SHP77 treated with DMSO at 0.1 percent for 48 hours (cell line): ENCODE data around the gene RGCC.
"Not testable (repeated sequence)": the region's sequence is repeated elsewhere in the genome, so short reads cannot be mapped to it uniquely, and the experiment has no call there.

Source experiments
- DNase-seq: peaks from one replicate; lab custom pipeline; 2025; lab: John Stamatoyannopoulos, UW

The RGCC gene, protein sequence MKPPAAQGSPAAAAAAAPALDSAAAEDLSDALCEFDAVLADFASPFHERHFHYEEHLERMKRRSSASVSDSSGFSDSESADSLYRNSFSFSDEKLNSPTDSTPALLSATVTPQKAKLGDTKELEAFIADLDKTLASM

GRCh38 chr13:41456768-41457588 lies at the start of gene RGCC:
TSS of gene RGCC (plus strand) at chr13:41457550. CDS start at chr13:41457708, 158 bp downstream.
- DNase-seq = no peak

DNA sequence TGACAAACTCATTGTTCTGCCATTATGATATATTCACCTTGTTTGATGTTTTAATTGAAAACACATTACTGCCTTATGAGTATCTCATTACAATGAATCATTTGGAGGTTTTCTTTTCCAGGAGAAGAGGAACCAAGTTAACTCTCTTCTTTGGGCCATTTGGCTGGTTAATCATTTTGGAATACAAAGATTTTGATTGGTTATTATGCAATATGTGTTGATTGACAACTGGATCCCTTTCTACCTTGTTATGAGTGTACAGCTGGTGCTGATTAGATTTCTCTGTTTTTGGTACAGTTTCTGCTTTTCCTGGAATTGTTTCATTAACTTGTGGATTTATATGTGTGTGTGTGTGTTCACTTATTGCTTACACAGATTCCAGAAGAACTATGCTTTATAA lies 49.2 kb upstream of the RGCC start:
- DNase-seq = no peak

DNA sequence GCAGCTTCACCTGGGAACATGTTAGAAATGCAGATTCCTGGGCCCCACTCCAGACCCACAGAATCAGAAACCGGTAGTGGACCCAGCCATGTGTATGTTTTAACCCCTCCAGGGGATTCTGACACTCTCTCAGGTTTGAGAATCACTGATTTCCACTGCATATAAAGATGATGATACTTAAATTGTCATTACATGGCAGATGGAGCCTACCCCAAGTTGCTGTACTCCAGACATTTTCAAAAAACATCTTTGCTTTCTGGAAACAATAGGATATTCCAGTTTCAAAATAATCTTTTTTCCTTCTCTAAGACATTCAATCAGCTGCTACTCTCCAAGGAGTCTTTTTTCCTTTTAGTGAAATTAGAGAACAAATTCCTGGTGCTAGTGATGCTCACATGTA lies 48.6 kb upstream of the RGCC start:
- no peak for DNase-seq

- no peak for DNase-seq
These were observed 47.7 kb upstream of the RGCC start for GRCh38 chr13:41409611-41410010.

DNA sequence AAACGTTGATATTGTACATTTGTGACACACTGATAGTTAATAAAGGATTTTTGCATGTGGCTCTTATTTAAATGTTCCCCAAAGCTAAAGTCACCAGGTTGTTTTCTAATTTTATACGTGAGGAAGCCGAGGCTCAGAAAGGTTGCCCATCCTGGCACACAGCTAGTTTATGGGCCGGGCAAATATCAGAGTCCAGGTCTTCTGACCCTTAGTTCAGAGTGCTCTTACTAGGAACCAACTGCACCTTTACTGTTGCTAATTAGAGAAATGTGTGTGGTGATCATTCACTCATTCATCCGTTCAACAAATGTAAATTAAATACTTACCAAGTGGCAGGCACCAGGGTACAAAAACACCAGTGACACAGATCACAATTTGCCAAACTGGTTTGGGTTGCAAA lies 46.3 kb upstream of the RGCC start:
- DNase-seq = no peak

GRCh38 chr13:41411522-41411921 lies 45.8 kb upstream of the RGCC start:
- no peak for DNase-seq

DNA sequence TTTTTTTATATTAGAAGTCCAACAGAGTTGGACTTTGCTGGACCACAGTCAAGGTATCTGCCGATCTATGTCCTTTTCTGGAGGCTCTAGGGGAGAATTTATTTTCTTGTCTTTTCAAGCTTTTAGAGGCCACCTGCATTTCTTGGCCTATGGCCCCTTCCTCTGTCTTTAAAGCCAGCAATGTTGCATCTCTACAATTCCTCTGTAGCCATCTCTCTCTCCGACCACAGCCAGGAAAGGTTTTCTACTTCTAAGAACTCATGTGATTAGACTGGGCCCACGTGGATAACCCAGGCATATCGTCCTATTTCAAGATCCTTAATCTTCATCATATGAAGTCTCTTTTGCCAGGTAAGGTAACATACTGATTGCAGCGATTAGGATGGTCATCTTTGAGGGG lies 43.5 kb upstream of the RGCC start:
- no peak for DNase-seq

DNA sequence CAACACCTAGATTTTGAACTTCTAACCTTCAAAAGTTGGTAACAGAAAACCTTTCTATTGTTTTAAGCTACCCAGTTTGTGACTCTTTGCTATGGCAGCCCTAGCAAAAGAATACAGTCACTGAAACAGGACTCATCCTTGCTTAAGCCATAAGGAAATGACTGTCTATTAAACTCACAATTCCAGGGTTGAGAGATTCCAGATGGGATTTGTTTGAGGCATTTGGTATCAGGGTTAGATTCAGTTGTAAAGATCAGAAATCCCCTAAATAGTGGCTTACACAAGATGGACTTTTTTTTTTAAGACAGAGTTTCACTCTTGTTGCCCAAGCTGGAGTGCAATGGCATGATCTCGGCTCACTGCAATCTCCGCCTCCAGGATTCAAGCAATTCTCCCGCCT lies 41.1 kb upstream of the RGCC start:
- DNase-seq = no peak

GRCh38 chr13:41418027-41418426 lies 39.3 kb upstream of the RGCC start:
- no peak for DNase-seq

- no peak for DNase-seq
These were observed 38.6 kb upstream of the RGCC start for GRCh38 chr13:41418731-41419130.

DNA sequence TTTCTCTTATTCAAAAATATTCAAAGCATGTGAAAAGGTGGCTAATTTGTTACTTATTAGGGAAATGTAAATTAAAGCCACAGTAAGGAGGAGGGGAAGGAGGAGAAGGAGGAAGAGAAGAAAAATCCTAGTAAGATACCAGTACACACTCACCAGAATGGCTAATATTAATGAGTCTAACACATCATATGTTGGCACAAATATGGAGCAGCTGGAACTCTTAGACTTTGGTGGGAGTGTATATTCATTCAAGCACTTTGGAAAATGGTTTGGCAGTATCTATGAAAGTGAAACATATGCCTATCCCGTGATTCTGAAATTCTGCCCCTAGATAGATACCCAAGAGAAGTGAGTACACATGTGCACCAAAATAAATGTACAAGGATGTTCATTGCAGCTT lies 38.1 kb upstream of the RGCC start:
- no peak for DNase-seq

DNA sequence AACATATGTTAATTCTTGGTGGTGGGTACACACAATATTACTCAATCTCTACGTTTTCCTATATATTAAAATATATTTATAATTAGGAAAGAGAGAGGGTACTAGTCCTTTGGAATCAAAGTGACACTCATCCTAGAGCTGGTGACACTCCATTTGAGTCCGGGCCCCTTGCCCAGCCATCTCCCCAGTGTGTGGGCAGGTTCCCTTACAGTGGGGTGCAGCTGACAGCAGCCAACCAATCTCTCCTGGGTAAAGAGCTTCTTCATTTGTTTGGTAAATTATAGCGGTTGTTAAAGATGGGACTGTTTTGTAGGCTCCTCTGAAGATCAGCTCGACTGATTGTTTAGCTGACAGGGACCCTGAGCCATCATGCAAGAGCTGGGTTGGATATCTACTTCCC lies 37.2 kb upstream of the RGCC start:
- DNase-seq = no peak

DNA sequence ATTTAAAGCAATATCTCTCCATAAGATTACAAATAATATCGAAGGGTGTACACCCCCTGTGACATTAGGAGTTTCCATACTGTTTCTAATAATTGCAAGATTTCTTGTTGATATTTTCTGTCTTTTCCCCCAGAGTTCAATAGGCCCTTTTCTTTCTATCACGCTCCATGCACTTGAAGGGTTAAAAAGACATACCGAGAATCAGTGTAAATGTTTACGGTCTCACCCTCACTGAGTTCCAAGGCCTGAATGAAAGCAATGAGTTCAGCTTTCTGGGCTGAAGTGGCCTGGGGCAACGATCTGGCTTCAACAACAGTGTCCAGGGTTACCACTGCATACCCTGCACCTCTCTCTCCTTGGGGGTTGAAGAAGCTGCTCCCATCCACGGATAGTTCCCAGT lies 36.0 kb upstream of the RGCC start:
- DNase-seq = not testable (repeated sequence)

GRCh38 chr13:41421983-41422382 lies 35.4 kb upstream of the RGCC start:
- DNase-seq = not testable (repeated sequence)

DNA sequence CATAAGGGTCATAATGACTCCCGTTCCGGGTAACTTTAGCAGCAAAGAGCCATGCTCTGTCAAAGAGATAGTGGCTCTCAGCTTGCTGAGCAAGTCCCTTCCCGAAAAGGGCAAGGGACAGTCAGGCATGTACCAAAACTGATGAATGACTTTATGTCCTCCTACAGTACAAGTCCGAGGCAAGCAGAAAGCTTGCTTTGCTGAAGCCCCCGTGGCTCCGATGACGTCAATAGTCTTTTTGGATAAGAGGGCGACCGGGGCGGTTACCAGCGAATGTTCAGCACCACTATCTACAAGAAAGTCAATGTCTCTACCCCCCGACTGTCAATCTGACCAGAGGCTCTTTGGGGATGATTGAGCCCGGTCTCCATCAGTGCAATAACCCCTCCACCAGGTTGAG lies 34.1 kb upstream of the RGCC start:
- not testable (repeated sequence) for DNase-seq

- not testable (repeated sequence) for DNase-seq
These were observed 32.7 kb upstream of the RGCC start for GRCh38 chr13:41424675-41425074.

- no peak for DNase-seq
These were observed 31.3 kb upstream of the RGCC start for GRCh38 chr13:41426047-41426446.

DNA sequence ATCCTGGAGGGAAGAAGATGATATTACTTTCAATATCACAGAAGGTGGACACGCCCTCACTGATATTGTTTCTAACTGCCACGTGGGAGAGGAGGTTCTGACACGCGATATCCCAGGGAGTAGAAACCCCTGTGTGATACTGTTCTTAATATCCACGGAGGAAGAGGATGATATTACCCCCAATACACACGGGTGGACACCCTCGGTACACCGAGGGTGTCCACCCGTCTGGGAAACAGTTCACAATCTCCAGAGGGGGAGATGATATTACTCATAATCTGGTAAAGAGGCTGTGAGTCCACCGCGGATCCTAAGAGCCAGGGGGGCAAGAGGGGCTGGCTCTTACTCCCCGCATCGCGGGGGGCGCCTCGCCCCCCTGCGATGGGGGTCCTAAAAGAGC lies 29.7 kb upstream of the RGCC start:
- no peak for DNase-seq

DNA sequence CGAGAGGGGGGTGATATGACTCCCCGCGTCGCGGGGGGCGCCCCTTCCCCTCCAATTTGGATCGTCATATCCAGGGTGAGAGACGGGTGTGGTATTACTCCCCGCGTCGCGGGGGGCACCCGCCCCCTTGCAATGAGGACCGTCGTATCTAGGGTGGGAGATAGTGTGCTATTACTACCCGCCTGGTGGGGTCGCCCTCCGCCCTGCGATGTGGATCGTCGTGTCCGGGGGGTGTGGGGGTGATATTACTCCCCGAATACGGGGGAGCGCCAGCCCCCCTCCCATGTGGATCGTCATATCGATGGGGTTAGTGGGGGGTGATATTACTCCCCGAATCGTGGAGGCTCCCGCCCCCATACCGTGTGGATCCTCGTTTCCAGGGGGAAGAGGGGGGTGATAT lies 29.2 kb upstream of the RGCC start:
- DNase-seq = no peak

- DNase-seq = not testable (repeated sequence)
These were observed 23.3 kb upstream of the RGCC start for GRCh38 chr13:41434030-41434429.

DNA sequence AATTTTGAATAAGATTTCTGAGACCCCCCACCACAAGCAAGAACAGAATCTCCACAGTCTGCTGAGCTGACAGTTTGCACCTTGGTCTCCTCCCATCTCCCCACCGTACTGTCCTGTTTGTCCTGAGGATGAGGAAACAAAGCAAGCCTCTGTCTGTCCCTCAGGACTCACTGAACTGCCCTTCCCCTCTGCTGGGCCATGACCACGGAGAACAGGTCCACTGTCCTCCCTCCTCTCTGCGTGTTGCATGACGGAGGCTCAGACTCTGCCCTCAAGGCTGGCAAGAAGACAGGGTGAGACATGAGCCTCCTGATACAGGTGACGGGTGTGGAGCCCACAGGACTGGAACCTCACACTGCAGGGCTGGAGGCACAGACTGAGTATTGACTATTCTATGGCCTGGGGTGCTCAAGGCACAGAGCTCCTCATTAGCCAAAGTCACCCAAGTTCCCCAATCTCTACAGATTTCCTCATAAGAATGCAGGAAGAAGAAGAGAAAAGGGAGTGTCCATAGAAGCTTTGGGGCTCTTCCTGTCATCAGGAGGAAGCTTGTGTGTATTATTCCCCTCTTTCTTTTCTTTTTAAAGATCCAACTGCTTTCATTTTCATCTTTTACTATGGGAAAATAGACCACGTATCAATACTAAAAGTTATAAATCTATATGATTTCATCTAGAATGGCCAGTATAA lies 22.4 kb upstream of the RGCC start:
- DNase-seq = no peak

- no peak for DNase-seq
These were observed 13.4 kb upstream of the RGCC start for GRCh38 chr13:41443969-41444368.

DNA sequence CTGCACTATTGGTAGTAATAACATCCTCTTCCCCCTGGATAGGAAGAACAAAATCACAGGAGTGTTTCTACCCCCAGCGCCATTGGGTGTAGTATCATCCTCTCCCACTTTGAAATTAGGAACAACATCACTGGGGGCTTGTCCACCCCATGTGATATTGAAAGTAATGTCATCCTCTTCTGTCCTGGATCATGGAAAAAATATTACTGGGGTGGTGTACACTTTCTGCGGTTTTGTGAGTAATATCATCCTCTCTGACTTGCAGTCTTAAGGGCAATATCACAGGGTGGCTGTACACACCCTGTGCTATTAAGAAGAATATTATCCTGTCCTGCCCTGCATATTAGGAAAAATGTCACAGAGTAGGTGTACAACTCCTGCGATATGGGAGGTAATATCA lies 4.9 kb upstream of the RGCC start:
- DNase-seq = no peak
